Ramos (cell line): Measurements from ENCODE around the gene RSPO4.

ENCODE experiments used
- in situ Hi-C: fragments of 300-500 bp; cut with MboI; formaldehyde crosslinking; loops from one replicate; pipeline ENCODE4 v1.14.3; 2022; ENCODE audit warnings: low sequenced_read_pairs; ENCODE audit not compliant: unreplicated experiment

The RSPO4 gene

GRCh38 chr20:946826-947225 is 55.3 kb downstream of the RSPO4 start:
- in situ Hi-C loops: no loop called here

- in situ Hi-C loops: no loop called here
These were observed 56.3 kb downstream of the RSPO4 start for GRCh38 chr20:945841-946240.

- in situ Hi-C loops: no loop called here
These were observed 57.2 kb downstream of the RSPO4 start for GRCh38 chr20:944774-945410.

DNA sequence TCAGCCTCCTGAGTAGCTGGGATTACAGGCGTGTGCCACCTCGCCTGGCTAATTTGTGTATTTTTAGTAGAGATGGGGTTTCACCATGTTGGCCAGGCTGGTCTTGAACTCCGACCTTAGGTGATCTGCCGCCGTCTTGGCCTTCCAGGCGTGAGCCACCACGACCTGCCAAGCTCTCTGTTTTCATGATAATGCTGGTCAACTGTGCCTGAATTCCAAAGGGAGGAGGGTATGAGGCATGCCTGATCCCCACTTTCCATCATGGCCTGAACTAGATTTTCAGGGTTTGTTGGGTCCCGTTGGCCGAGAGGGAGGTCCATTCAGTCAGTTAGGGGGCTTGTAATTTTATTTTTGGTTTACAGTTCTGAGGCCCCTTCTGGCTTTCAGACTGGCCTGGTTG is 58.0 kb downstream of the RSPO4 start:
- in situ Hi-C loops: no loop called here

GRCh38 chr20:942611-943010 is 59.5 kb downstream of the RSPO4 start:
- in situ Hi-C loops: no loop called here

DNA sequence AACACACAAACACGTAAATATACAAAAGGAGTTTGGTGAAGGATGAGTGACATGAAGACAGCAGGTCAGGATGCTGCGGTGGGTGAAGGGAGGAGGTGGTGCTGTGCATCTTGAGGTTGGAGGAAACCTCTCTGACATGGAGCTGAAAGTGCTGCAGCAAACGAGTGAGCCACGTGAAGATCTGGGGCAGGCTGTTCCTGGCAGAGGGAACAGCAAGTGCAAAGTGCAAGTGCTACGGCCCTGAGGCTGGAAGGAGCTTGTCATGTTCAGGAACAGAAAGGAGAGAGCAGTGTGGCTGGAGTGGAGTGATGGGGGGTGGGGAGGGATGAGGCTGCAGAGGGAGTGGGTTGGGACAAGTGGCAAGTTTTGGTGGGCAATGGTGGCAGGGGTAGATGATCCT is 61.2 kb downstream of the RSPO4 start:
- in situ Hi-C loops: no loop called here

- in situ Hi-C loops: no loop called here
These were observed 62.5 kb downstream of the RSPO4 start for GRCh38 chr20:939606-940005.

DNA sequence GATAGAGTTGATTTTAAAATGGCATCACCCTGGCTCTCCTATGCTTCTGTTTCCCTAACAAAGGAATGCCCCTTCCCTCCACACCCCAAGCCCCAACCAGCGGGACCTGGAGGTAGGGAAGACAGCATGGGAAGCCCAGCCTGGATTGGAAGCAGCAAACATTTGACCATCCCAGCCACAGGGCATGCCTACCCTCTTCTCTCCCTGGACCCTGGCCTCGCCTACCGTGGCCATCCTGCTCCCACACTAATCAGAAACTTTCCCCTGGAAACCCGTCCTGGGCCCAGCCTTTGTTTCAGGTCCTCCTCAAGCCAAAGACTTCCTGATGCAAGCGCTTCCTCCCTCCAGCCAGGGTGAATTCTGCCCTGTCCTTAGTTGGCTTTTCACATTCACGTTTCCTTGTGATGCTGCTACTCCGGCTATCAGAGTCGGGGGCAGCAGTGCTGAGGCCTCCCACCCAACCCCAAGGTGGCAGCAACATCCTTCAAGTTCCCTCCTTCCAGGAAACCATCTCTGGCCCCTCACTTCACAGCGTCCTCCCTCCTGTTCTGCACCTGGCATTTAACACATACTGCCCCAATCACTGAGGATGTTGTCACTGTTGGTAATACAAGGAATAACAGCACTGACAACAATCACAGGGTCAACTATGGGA is 67.8 kb downstream of the RSPO4 start:
- in situ Hi-C loops: no loop called here

DNA sequence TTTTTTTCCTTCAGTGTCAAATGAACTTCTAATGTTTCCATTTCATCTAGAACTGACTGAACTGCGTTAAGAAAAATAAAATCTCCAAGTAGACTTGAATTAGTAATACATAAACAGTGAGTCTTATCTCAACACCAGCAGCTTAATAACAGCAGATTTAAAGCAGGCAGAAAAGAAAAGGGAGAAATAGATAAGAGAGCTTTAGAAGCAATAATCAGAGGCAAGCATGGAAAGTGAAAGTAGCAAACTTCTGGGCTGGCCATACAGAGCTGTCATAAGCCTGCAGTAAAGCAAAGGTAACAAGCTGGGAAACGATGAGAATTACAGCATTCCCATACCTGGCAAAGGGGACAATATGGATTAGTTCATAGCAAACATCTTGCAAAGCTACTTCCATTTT is 69.1 kb downstream of the RSPO4 start:
- in situ Hi-C loops: no loop called here

GRCh38 chr20:931401-931800 is 70.7 kb downstream of the RSPO4 start:
- in situ Hi-C loops: no loop called here

- in situ Hi-C loops: no loop called here
These were observed 75.4 kb downstream of the RSPO4 start for GRCh38 chr20:926670-927069.

- in situ Hi-C loops: no loop called here
These were observed 76.6 kb downstream of the RSPO4 start for GRCh38 chr20:925516-925915.

DNA sequence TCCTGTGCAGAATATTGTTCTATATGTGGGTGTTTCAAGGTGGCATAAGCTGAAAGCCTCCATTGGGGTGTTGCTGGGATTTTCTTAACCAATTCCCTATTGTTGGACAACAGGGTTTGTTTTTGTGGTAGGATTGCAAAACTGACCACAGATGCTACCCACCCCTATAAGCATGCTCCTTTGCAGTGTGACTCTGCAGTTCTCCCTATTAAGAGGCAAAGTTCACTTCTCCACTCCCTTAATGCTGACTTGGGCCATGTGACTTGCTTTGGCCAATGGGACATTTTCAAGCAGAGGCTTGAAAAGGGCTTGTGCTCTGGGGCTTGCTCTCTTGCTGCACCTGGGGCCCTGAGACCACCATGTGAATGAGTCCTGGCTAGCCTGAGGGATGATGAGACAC is 77.5 kb downstream of the RSPO4 start:
- in situ Hi-C loops: no loop called here

DNA sequence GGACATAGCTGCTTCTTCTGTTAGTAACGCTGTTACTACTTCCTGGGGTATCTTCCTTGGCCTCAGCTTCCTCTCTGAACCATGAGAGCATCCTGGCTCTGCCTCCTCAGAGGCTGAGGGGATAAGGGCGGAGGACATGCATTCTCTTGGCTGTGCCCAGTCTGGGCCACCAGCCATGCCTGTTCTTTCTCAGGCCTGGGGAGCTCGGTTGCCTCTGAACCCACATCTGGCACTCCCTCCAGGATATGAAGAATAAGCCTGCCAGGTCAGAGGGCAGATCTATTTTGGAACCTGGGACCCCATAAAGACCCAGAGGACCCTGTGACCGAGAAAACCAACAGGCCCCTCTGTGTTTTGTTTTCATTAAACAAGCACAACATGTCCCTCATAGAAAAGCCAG is 79.3 kb downstream of the RSPO4 start:
- in situ Hi-C loops: no loop called here

GRCh38 chr20:921068-921467 is 81.0 kb downstream of the RSPO4 start:
- in situ Hi-C loops: no loop called here

DNA sequence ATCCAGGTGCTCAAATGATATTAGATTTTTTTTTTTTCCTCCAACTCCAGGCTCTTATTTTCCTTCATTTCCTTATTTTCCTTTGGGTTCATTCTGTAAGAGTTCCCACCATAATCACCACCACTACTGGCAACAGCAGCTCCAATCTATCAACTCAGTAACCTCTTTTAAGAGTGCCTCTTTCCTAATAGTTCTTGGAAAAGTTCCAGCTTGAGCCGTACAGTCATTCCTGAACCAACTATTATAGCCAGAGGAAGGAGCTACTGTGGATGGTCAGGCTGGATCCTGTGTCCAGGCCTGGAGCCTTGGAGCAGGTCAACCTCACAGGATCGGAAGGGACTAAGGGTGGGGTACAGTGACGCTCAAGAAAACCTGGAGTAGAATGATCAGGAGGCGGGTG is 81.8 kb downstream of the RSPO4 start:
- in situ Hi-C loops: no loop called here

DNA sequence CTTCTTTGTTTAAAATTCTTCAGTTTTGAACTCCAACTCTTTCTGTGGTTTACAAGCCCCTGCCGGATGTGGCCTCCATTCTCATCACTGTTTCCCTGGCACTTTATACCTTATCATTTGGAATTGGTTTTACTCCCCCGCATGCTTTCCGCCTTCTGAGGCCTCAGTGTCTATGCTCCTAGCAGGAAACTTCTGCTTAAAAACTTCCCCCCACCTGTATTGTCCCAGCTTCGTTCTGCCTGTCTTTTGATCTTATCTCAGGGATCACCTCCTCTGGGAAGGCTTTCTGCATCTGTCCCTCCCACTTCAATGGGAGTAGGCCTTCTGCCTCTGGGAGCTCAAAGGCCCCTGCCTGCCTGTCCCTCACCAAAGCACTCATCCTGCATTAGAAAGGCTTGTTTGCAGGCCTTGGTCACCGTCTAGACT is 82.6 kb downstream of the RSPO4 start:
- in situ Hi-C loops: no loop called here

GRCh38 chr20:917416-917815 is 84.7 kb downstream of the RSPO4 start:
- in situ Hi-C loops: no loop called here

- in situ Hi-C loops: no loop called here
These were observed 85.3 kb downstream of the RSPO4 start for GRCh38 chr20:916825-917224.

DNA sequence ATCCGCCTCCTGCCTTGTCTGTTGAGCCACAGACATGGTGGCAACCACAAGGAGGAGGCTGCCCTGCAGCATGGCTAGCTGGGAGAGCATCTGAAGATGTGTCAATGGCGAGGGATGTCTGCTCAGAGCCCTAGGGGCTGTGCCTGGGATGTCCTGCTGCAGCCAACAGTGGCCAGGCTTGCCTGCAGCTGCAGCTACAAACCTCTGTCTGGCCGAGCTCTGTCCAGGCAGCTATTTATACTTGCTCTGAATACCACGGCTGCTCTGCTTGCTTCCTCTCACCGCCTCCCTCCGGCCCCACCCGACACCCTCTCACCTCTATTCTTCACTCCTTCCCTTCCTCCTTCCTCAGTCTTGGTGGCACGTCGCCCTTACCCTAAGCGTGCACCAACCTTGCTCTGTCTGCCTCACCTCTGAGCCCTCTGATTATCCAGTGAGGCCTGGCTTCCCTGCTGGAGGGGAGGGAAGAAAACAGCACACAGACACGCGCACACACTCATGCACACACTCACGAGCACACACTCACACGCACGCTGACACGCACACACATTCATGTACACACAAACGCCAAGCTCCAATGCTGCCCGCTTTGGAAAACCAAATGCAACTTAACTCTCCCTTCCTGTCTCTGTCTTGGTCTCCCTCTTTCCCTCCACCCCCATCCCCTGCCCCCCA is 85.8 kb downstream of the RSPO4 start, which contains the start of gene ANGPT4:
Gene ANGPT4 (minus strand): TSS at position 210 of the 675 bp plus-strand sequence. CDS start 120 bp downstream, at position 90.
- in situ Hi-C loops: no loop called here

DNA sequence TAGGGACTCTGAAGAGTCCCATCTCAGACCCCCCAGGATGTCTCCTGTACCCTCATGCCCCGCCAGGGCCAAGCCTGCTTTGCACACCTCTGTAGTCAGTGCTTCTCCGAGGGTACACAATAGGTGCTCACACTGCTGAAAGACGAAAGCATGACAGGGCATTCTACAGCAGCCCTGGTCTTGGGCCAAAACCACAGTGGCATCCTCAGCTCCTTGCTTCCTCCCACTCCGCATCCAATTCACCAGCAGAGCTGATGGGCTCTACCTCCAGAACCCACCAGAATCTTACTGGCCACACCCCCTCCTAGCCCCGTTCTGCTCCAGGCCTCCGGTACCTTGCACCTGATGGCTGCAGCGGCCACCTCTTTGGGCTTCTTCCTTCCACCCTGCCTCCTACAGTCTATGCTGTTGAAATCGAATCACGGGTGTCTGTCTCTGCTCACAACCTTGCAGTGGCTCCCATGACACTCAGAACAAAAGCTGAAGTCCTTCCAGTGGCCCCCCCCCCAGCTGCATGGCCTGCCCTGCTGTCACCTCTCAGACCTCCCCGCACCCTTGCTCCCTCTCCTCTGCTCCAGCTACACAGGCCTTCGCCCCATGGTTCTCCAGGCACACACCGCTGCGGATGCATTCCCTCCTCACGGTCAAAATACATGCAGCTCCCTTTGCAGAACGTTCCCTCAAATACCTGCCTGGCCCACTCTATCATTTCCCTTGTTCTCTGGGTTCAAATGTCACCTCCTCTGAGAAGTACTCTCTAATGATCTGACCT is 87.2 kb downstream of the RSPO4 start:
- in situ Hi-C loops: no loop called here
